ENCODE measurements around the gene TSPAN4.

Gene TSPAN4

GRCh38 chr11:827146-827896 lies 15.3 kb upstream of the TSPAN4 start (continued):
- TF ChIP-seq ZNF398 (tag by site-specific recombination; IDR thresholded peaks at IDR 0.05) (peak; percentile 93), ZNF146 (tag by site-specific recombination; IDR thresholded peaks at IDR 0.05) (no peak), ZNF324 (tag by site-specific recombination; IDR thresholded peaks at IDR 0.05) (0 out of 2 replicates have a peak, but pooled peaks have one; percentile 29), ZNF660 (tag by site-specific recombination; IDR thresholded peaks at IDR 0.05) (no peak), HOXA7 (CRISPR knock-in tag; IDR thresholded peaks at IDR 0.05; ENCODE audit: borderline replicate concordance) (no peak), ZBTB44 (tag by site-specific recombination; IDR thresholded peaks at IDR 0.05) (no peak), ZNF701 (tag by site-specific recombination; IDR thresholded peaks at IDR 0.05) (no peak), ZNF629 (tag by site-specific recombination; IDR thresholded peaks at IDR 0.05) (no peak), GLI4 (tag by site-specific recombination; IDR thresholded peaks at IDR 0.05) (no peak), ZNF530 (tag by site-specific recombination; IDR thresholded peaks at IDR 0.05; ENCODE audit: low read depth) (no peak), ZNF561 (tag by site-specific recombination; IDR thresholded peaks at IDR 0.05; ENCODE audit: borderline replicate concordance) (peak; percentile 77; the same call in 1 of the 2 replicates)

- ChIA-PET CTCF (interaction anchor here (0.7 to 1.0 kb wide), 3 partner anchors 10 to 462 kb away, joined by 3 to 4 read pairs (median 3); no protein-coding TSS in a partner anchor), POLR2A (interaction anchor here (1.0 to 15.0 kb wide), 4 partner anchors 9 to 38 kb away, joined by 3 to 202 read pairs (median 38); partner anchors contain the start of genes CEND1, PNPLA2, POLR2L and TSPAN4)
- TF ChIP-seq ZNF248 (tag by site-specific recombination; IDR thresholded peaks at IDR 0.05) (no peak), ZNF777 (tag by site-specific recombination; IDR thresholded peaks at IDR 0.05; ENCODE audit: borderline replicate concordance) (no peak), ZFP41 (tag by site-specific recombination; IDR thresholded peaks at IDR 0.05; ENCODE audit: borderline replicate concordance) (no peak), ZSCAN5A (tag by site-specific recombination; IDR thresholded peaks at IDR 0.05) (no peak), ZNF544 (tag by site-specific recombination; IDR thresholded peaks at IDR 0.05) (no peak), ZNF223 (tag by site-specific recombination; IDR thresholded peaks at IDR 0.05) (no peak), HOXD13 (CRISPR knock-in tag; IDR thresholded peaks at IDR 0.05; ENCODE audit: borderline replicate concordance) (no peak), ZNF692 (tag by site-specific recombination; IDR thresholded peaks at IDR 0.05) (no peak)
Observed at GRCh38 chr11:827897-828192, 14.8 kb upstream of the TSPAN4 start, which contains the start of gene CRACR2B. CRACR2B (plus strand) TSS chr11:827919; CDS start chr11:828608, 689 bp downstream.

More at GRCh38 chr11:827897-828192, 14.8 kb upstream of the TSPAN4 start, which contains the start of gene CRACR2B:
- H3K4me1 ChIP-seq (ENCODE audit: control insufficient read depth, insufficient read depth, low read length) = no peaks in the 10 kb centered on the region
- H3K4me3 ChIP-seq (ENCODE audit: low read depth, low read length) = peak within 1 kb of the TSS; percentile 28
- H3K36me3 ChIP-seq (ENCODE audit: control insufficient read depth in 2 of 2, insufficient read depth in 1 of 2, low read length in 2 of 2) = peaks cover 0 to 30% of the 10 kb centered on the region in 2 experiments; a peak in 2 of 3 replicates
- no peaks in the 10 kb centered on the region for H3K9me3 ChIP-seq (ENCODE audit: control insufficient read depth, insufficient read depth, low read depth, low read length)
- H3K27ac ChIP-seq (ENCODE audit: extremely low read depth, low read depth, low read length) = no peak within 1 kb of the TSS

Data from HEK293 (cell line).